HG03520 (cell line): ENCODE data around the gene ARL11.
"Not testable (repeated sequence)": the region's sequence is repeated elsewhere in the genome, so short reads cannot be mapped to it uniquely, and the experiment has no call there.

ENCODE experiments used
- ATAC-seq: cut with Tn5 transposase; IDR thresholded peaks from one replicate; pipeline ENCODE4 v1.9.1; 2021; ENCODE audit warnings: mild to moderate bottlenecking, moderate library complexity; ENCODE audit not compliant: unreplicated experiment

Gene ARL11

GRCh38 chr13:49612042-49612441, 16.3 kb upstream of the ARL11 start:
- ATAC-seq, result not testable (repeated sequence)

DNA sequence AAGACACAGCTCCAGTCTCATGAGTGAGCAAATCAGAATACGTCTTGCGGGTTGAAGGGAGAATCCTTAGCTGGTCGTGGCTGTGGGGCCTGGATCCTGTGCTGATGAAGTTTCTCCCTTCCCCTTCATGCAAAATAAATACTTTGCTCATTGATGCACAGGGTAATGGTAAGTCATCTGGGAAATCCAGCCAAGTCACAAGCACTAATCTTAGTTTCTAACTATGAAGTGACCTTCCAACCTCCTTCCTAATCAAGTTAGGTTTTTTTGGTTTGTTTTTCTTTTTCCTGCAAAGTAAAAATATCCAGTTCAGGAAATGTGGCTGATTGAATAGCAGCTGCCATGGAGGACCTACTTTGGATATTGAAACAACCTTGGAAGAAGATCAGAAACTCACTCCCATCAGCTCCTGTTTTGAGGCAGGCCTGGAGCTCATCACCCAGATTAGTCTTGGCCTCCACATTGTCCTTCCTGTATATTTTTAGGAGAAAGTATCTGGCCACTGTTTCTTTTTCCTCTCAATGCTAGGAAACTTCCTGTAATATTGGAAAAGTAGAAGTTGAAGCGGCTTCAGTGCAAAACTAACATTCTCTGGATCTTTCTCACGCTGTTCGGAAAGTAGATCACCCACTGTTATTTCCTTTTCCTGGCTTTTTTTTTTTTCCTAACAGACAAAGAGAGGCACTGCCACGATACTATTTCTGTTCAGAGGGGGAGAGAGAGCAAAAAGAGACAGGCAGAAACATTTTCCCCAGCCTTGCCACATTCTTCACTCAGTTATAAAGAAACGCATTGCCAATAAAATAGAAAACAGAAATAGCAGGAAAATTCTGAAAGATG, 12.3 kb upstream of the ARL11 start:
- no peak for ATAC-seq

DNA sequence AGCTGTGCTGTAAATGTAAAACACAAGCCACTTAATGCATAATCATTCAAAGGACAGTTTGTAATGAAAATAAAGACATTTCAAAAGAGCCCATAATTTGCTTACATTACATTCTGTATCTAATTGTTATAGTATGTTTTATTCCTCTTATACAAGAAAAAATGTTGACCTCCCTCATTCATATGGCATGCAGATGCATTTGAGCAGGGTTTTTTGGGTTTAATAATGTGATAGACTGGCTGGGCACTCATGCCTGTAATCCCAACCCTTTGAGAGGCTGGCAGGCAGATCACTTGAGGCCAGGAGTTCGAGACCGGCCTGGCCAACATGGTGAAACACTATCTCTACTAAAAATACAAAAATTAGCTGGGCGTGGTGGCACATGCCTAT, 11.6 kb upstream of the ARL11 start:
- no peak for ATAC-seq

DNA sequence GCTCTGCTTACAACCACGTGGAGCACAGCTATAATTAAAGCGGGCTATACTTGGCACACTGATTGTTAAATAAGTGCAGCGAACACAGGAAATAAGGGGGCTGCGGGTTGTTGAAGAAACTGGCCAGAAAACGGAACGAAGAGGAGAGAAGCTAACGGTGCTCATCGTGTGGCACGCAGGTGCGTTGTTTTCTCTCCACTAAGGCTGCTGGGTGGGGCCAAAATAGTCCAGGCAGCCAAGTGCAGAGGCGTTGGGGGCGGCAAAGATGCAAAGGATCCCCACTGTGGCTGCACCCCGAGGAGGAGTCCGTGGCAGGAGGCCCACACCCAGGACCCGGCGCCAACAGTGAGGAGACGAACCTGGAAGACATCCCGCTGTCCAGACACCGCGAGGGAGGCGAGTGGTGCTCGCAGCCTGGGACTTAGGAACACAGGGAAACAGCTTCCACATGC, 8.1 kb upstream of the ARL11 start:
- ATAC-seq, result no peak

- ATAC-seq, result no peak
These were observed 5.9 kb upstream of the ARL11 start for GRCh38 chr13:49622174-49622946.

- no peak for ATAC-seq
These were observed 4.1 kb upstream of the ARL11 start for GRCh38 chr13:49624229-49624628.

DNA sequence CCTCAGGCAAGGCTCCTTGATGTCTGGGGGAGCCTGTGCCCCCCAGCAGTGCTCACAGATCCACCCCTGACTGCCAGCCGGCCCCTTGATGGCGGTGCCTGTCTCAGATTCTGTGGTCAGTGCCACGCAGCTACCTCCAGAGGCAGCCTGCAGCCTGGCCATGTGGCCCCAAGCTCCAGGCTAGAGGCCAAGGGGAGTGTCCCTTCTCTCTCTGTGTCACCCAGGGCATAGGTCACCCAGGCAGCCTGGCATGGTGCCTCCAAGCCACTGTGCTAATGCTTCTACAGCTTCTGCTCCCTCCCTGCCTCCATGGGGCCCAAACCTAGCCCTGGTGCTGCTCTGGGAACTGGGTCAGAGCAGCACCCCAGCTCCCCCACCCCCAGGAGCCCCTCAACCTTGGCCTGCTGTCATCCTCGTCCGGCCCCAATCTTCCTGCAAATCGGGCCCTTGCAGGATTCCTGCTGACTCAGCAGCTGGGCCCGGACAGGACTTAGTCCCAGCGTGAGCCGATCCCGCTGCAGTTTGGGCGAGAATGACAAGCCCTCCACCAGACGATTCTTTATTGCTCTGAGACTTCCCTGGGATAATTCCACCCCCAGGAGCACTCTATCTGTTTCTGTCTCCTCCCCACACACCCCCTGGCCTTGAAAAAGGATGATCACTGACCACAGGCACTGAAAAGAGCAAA, 2.8 kb upstream of the ARL11 start:
- no peak for ATAC-seq

- no peak for ATAC-seq
These were observed 1.1 kb downstream of the ARL11 start for GRCh38 chr13:49629196-49629938.

DNA sequence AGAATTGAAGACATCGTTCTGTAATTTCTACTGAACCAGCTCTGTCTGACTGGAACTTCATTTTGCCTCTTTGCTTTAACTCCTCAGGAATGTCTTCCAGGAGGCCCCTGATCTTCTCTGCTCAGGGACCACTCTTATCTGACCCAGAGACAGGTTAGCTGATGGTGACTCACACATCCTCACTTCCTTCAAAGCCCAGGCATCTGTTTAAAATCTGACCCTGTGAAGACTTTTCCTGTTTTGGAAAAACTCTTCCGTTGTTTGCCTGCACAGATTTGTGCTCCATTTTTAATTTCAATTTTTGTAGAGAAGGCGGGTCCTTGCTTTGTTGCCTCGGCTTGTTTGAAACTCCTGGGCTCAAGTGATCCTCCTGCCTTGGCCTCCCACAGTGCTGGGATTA, 1.6 kb downstream of the ARL11 start:
- no peak for ATAC-seq

DNA sequence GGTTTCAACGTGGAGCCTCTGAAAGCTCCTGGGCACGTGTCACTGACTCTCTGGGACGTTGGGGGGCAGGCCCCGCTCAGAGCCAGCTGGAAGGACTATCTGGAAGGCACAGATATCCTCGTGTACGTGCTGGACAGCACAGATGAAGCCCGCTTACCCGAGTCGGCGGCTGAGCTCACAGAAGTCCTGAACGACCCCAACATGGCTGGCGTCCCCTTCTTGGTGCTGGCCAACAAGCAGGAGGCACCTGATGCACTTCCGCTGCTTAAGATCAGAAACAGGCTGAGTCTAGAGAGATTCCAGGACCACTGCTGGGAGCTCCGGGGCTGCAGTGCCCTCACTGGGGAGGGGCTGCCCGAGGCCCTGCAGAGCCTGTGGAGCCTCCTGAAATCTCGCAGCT, 2.3 kb downstream of the ARL11 start:
- ATAC-seq, result no peak

DNA sequence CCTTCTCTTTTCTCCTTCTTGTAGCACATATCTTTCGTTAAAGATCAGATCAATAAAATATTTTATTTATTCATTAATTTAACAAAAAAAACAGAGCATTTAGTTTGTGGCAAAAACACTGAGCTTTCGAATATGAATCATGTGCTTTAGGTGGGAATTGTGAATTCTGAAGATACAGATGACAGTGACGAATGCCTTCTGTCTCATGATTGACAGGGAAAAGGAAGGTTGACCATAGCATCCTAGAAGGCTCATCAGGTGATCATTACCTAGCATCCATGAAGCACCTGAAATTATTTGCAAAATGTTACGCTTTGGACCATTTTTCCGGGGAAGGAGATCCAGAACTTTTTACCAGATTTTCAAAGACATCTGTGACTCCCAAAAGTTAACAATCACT, 3.8 kb downstream of the ARL11 start:
- no peak for ATAC-seq

- ATAC-seq, result no peak
These were observed 5.4 kb downstream of the ARL11 start for GRCh38 chr13:49633710-49634109.

- no peak for ATAC-seq
These were observed 7.5 kb downstream of the ARL11 start for GRCh38 chr13:49635599-49636433.

- no peak for ATAC-seq
These were observed 8.4 kb downstream of the ARL11 start for GRCh38 chr13:49636705-49637104.

DNA sequence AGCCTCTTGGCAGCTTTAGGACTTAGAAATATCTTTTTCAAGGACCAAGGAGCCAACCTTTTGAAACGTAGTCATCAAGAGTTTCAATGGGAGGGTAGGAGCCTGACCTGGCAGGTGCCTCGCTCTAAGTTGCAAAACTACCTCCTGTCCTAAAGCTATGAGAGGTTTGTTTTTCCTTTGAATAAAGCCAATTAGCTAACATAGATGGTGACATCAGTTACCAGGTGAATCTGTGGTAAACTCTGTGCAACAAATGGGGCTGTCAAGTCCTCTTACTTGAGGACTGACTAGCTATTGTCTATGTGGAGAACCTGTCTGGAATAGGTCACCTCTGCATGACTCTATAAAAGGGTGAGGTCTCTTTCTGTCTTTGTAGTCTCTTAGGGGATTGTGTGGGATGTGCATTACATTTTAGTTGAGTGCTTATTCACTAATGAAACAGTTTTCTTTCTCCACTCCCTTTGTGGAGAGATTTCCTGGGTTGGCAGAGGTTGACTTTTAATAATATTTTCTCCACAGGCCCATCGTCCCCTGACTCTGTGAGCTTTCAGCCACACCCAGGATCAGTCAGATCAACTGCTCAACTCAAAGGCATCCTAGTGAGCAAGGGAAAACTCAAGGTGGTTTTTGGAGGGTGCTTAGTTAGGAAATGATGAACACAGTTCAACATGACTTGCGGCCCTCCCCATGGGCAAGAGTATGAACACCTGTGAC, 9.9 kb downstream of the ARL11 start:
- no peak for ATAC-seq

- no peak for ATAC-seq
These were observed 10.4 kb downstream of the ARL11 start for GRCh38 chr13:49638744-49639072.

DNA sequence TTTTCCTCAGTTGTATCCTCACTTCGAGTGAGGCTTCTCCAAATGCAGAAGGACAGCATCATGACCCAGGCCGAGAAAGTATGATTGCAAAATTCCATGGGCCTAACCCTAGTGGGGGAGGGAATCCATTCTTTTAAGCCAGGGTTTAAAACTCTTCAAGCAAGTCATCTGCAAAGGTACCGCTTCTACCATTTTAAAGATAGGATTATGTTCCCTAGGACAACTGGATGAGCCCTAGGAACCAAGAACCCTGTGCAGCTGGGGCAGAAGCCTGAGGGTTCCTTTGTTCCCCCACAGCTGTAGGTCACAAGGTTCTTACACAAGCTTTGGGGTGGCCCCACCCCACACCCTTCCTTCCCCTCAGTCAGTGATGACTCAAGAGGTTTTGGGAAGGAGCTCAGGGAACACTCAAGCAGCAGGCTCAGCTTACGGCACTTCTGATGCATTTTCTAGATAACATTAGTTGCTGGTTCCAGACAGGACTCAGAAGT, 13.5 kb downstream of the ARL11 start:
- no peak for ATAC-seq

GRCh38 chr13:49643035-49643646, 14.8 kb downstream of the ARL11 start:
- no peak for ATAC-seq

DNA sequence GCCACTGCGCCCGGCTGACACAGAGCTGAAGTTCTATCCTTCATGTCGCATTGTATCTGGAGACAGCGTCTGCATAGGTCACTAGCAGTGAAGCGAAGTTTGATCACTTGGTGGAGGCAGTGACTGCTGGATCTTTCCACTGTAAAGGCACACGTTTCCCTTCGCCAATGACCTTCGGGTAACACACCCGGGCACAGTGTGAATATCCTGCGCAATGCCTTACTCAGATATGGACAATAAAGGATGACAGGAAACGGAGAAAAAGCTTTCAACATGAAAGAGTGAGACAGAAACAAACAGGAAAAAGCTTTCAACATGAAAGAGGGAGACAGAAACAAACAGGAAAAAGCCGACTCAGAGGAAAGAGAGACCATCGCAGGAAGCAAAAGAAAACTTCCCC, 17.1 kb downstream of the ARL11 start:
- ATAC-seq, result no peak
